KMS-11 (cell line): ENCODE data around the gene C2CD5.

ENCODE experiments used
- H2AFZ ChIP-seq: fragments of 200-600 bp; sonication (generic); 2 replicates; pipeline ENCODE4 v1.6.1; 2016; ENCODE audit warnings: antibody characterized with exemption, mixed run types, low read depth
- H3K27ac ChIP-seq: fragments of 200-600 bp; sonication (generic); 2 replicates; pipeline ENCODE4 v1.6.1; 2016; ENCODE audit warnings: mild to moderate bottlenecking, mixed run types
- H3K27me3 ChIP-seq: fragments of 200-600 bp; sonication (generic); 2 replicates; pipeline ENCODE4 v1.6.1; 2017; ENCODE audit warnings: mild to moderate bottlenecking, low read depth, mixed run types, moderate library complexity; ENCODE audit not compliant: insufficient read depth
- H3K36me3 ChIP-seq: fragments of 200-600 bp; sonication (generic); 2 replicates; pipeline ENCODE4 v1.6.1; 2017; ENCODE audit warnings: mild to moderate bottlenecking, mixed run types; ENCODE audit not compliant: insufficient read depth
- H3K4me1 ChIP-seq: fragments of 200-600 bp; sonication (generic); 2 replicates; pipeline ENCODE4 v1.6.1; 2016; ENCODE audit warnings: mild to moderate bottlenecking, low read depth, mixed run types; ENCODE audit not compliant: poor library complexity, severe bottlenecking
- H3K4me2 ChIP-seq: fragments of 200-600 bp; sonication (generic); 2 replicates; pipeline ENCODE4 v1.7.0; 2016; ENCODE audit warnings: mild to moderate bottlenecking, mixed run types
- H3K4me3 ChIP-seq: fragments of 200-600 bp; sonication (generic); IDR thresholded peaks from 2 replicates; pipeline ENCODE4 v1.6.1; 2017; ENCODE audit warnings: low read depth, low read length, mixed read lengths; ENCODE audit not compliant: insufficient read depth
- H3K79me2 ChIP-seq: fragments of 200-600 bp; sonication (generic); 2 replicates; pipeline ENCODE4 v1.6.1; 2016; ENCODE audit warnings: low read depth, mixed run types; ENCODE audit not compliant: insufficient read depth
- H3K9ac ChIP-seq: fragments of 200-600 bp; sonication (generic); 2 replicates; pipeline ENCODE4 v1.6.1; 2016; ENCODE audit warnings: mild to moderate bottlenecking, mixed run types
- H4K20me1 ChIP-seq: fragments of 200-600 bp; sonication (generic); 2 replicates; pipeline ENCODE4 v1.6.1; 2016; ENCODE audit warnings: mild to moderate bottlenecking, mixed run types; ENCODE audit not compliant: insufficient read depth
- CTCF ChIP-seq: fragments of 200-600 bp; sonication (generic); conservative IDR thresholded peaks from 2 replicates; pipeline ENCODE4 v1.6.1; 2017; ENCODE audit warnings: low read depth, mild to moderate bottlenecking, antibody characterized with exemption, low read length, moderate library complexity, mixed read lengths

Gene C2CD5

DNA sequence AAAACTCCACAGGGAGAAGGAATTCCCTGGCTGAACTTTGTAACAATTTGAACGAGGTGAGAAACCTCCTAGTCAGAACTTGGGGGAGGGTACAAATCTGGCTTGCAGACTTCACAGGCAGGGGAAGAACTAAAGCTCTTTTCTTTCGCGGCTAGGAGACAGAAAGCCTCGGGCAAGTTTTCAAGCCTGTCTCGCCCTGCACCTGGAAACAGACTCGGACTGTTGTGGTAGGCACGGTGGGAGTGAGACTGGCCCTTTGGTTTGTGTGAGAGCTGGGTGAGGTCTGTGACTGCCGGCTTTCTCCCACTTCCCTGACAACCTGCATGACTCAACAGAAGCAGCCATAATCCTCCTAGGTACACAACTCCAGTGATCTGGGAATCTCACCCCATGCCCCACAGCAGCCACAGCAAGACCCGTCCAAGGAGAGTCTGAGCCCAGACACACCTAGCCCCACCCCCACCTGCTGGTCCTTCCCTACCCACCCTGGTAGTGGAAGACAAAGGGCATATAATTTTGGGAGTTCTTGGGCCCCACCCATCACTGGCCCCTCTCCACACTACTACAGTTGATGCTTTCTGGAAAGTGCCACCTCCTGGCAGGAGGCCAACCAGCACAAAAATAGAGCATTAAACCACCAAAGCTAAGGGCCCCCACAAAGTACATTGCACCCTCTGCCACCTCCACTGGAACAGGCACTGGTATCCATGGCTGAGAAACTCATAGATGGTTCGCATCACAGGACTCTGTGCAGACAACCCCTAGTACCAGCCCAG lies 107.1 kb downstream of the C2CD5 start:
- peak overlapping the region; percentile 63 for H3K9ac ChIP-seq

GRCh38 chr12:22435583-22435982 lies 108.8 kb downstream of the C2CD5 start:
- Histone ChIP-seq H3K27ac (no peak overlapping the region), H3K36me3 (no peaks in the 10 kb centered on the region), H3K4me3 (no peak overlapping the region), H3K9ac (no peak overlapping the region), H2AFZ (no peak overlapping the region), H3K4me1 (peaks cover 29% of the 10 kb centered on the region), H3K79me2 (no peaks in the 10 kb centered on the region), H4K20me1 (no peaks in the 10 kb centered on the region), H3K4me2 (no peak overlapping the region), H3K27me3 (no peaks in the 10 kb centered on the region)
- TF ChIP-seq CTCF, result no peak

More for the DNA sequence above, 107.1 kb downstream of the C2CD5 start:
- Histone ChIP-seq H3K36me3 (no peaks in the 10 kb centered on the region), H4K20me1 (no peaks in the 10 kb centered on the region), H3K4me1 (peaks cover 22% of the 10 kb centered on the region), H3K4me3 (no peak overlapping the region), H2AFZ (peak overlapping the region; percentile 53; the same call in 1 of the 2 replicates), H3K27ac (peak overlapping the region; percentile 83), H3K4me2 (peak overlapping the region; percentile 50), H3K79me2 (no peaks in the 10 kb centered on the region), H3K27me3 (no peaks in the 10 kb centered on the region)
- TF ChIP-seq CTCF, result no peak

DNA sequence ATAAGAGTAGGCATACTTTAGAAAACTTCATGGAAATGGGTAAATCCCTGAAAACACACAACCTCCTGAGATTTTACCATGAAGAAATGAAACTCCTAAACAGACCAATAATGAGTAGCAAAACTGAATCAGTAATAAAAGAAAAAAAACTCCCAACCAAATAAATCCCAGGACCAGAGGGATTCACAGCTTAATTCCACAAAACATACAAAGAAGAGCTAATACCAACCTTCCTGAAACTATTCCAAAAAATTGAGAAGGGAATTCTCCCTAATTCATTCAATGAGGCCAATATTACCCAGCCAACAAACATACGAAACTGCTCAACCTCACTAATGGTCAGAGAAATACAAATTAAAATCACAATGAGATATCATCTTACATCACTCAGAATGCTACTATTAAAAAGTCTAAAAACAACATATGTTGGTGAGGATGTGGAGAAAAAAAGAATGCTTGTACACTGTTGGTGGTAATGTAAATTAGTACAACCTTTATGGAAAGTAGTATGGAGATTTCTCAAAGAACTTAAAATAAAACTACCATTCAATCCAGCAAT lies 112.6 kb downstream of the C2CD5 start:
- H3K9ac ChIP-seq, result peak overlapping the region; percentile 29; the same call in 1 of the 2 replicates
- H3K27ac ChIP-seq, result peak overlapping the region; percentile 66
- TF ChIP-seq CTCF, result no peak
- no peaks in the 10 kb centered on the region for H3K27me3 ChIP-seq
- H3K79me2 ChIP-seq, result no peaks in the 10 kb centered on the region
- H3K36me3 ChIP-seq, result no peaks in the 10 kb centered on the region
- peak overlapping the region; percentile 88 for H3K4me2 ChIP-seq
- H3K4me1 ChIP-seq, result peaks cover 16% of the 10 kb centered on the region
- no peaks in the 10 kb centered on the region for H4K20me1 ChIP-seq
- H3K4me3 ChIP-seq, result no peak overlapping the region
- peak overlapping the region; percentile 20; the same call in 1 of the 2 replicates for H2AFZ ChIP-seq

DNA sequence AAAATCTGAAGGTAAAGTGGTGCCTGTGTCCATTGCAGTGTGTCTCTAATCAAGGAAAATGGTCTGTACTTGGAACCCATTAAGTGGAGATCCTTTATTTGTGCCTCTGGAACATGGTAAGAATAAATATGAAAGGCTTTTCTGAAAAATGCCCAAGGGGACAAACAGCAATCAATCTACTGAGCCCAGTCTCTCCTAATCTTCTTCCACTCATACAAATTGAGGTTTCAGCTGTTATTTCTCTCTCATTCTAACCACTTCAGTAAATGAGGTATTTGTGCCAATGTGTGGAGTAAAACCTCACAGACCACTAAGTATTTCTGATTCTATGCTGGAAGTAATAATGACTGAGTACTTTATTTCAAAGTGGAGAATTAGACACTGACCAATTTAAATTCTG lies 127.5 kb downstream of the C2CD5 start:
- Histone ChIP-seq H3K36me3 (no peaks in the 10 kb centered on the region), H3K9ac (no peak overlapping the region), H3K4me2 (no peak overlapping the region), H3K27ac (no peak overlapping the region), H2AFZ (no peak overlapping the region), H3K27me3 (no peaks in the 10 kb centered on the region), H3K79me2 (no peaks in the 10 kb centered on the region), H3K4me1 (no peaks in the 10 kb centered on the region), H4K20me1 (no peaks in the 10 kb centered on the region), H3K4me3 (no peak overlapping the region)
- no peak for TF ChIP-seq CTCF
